Astrocyte (in vitro differentiated cells and primary cell): ENCODE results near the gene GINS2. TPM values are rescaled to one million over a fixed set of nuclear protein-coding genes. Genes with fewer than 3 reads are reported as not detected.

ENCODE experiments used
- DNase-seq: peaks from one replicate; pipeline ENCODE4 v3.0.0-alpha.2; 2010; ENCODE audit warnings: low read depth
- FAIRE-seq: peaks from 2 replicates; lab custom pipeline; 2011; peaks lifted over from hg19 to GRCh38; lab: Jason Lieb, UNC
- H2AFZ ChIP-seq: 2 replicates; pipeline ENCODE4 v1.6.0; 2012; ENCODE audit warnings: low read depth, low read length, inconsistent platforms
- H3K27ac ChIP-seq: 2 replicates; pipeline ENCODE4 v1.5.1; 2011; ENCODE audit warnings: low read depth, low read length, inconsistent platforms
- H3K27me3 ChIP-seq: 2 replicates; pipeline ENCODE4 v1.6.0; 2011; ENCODE audit warnings: low read length, inconsistent platforms; ENCODE audit not compliant: insufficient read depth
- H3K36me3 ChIP-seq: 2 replicates; pipeline ENCODE4 v1.5.1; 2011; ENCODE audit warnings: low read length, inconsistent platforms; ENCODE audit not compliant: insufficient read depth
- H3K4me1 ChIP-seq: 2 replicates; pipeline ENCODE4 v1.5.1; 2011; ENCODE audit warnings: low read length, inconsistent platforms; ENCODE audit not compliant: insufficient read depth
- H3K4me2 ChIP-seq: 2 replicates; pipeline ENCODE4 v1.6.0; 2012; ENCODE audit warnings: low read length, inconsistent platforms
- H3K4me3 ChIP-seq: 2 replicates; pipeline ENCODE4 v1.5.1; 2011; ENCODE audit warnings: low read depth, mild to moderate bottlenecking, low read length, inconsistent platforms; ENCODE audit not compliant: insufficient read depth
- H3K79me2 ChIP-seq: 2 replicates; pipeline ENCODE4 v1.6.0; 2012; ENCODE audit warnings: mild to moderate bottlenecking, low read length, inconsistent platforms; ENCODE audit not compliant: insufficient read depth
- H3K9ac ChIP-seq: 2 replicates; pipeline ENCODE4 v1.6.0; 2012; ENCODE audit warnings: mild to moderate bottlenecking, low read length, inconsistent platforms
- H3K9me3 ChIP-seq: 2 replicates; pipeline ENCODE4 v1.5.1; 2012; ENCODE audit warnings: low read depth, mild to moderate bottlenecking, low read length, inconsistent platforms; ENCODE audit not compliant: insufficient read depth
- H4K20me1 ChIP-seq: 2 replicates; pipeline ENCODE4 v1.6.0; 2012; ENCODE audit warnings: low read length, inconsistent platforms; ENCODE audit not compliant: insufficient read depth
- H3K27ac Mint-ChIP-seq: one replicate; pipeline ENCODE4 v1.8.0; 2021; ENCODE audit warnings: mild to moderate bottlenecking, mixed read lengths; ENCODE audit not compliant: unreplicated experiment
- H3K27me3 Mint-ChIP-seq: one replicate; pipeline ENCODE4 v1.8.0; 2021; ENCODE audit warnings: low read depth, mixed read lengths; ENCODE audit not compliant: unreplicated experiment
- H3K36me3 Mint-ChIP-seq: one replicate; pipeline ENCODE4 v1.8.0; 2021; ENCODE audit warnings: low read depth, mixed read lengths; ENCODE audit not compliant: unreplicated experiment
- H3K4me1 Mint-ChIP-seq: one replicate; pipeline ENCODE4 v1.8.0; 2021; ENCODE audit warnings: low read depth, mixed read lengths; ENCODE audit not compliant: unreplicated experiment
- H3K4me3 Mint-ChIP-seq: one replicate; pipeline ENCODE4 v1.8.0; 2021; ENCODE audit warnings: mild to moderate bottlenecking, moderate library complexity, mixed read lengths; ENCODE audit not compliant: unreplicated experiment
- H3K9me3 Mint-ChIP-seq: one replicate; pipeline ENCODE4 v1.8.0; 2021; ENCODE audit warnings: mild to moderate bottlenecking, mixed read lengths; ENCODE audit not compliant: unreplicated experiment
- EZH2 ChIP-seq: IDR thresholded peaks from 2 replicates; pipeline ENCODE4 v1.6.1; 2012; ENCODE audit warnings: mild to moderate bottlenecking, low read length, inconsistent platforms; ENCODE audit not compliant: insufficient read depth
- total RNA-seq: library from RNA; stranded (reverse); gene quantifications from 2 replicates; pipeline ENCODE4 v1.2.1, GENCODE V29; 2021
- TF ChIP-seq, protein P1 (sequence below): IDR thresholded peaks from 2 replicates; pipeline ENCODE4 v1.5.1; 2011; ENCODE audit warnings: low read depth, mild to moderate bottlenecking, inconsistent platforms, low read length, moderate library complexity; ENCODE audit not compliant: insufficient read depth

GINS2 gene
- total RNA-seq, 1 donor from 2014 or later, result 3.4 TPM

DNA sequence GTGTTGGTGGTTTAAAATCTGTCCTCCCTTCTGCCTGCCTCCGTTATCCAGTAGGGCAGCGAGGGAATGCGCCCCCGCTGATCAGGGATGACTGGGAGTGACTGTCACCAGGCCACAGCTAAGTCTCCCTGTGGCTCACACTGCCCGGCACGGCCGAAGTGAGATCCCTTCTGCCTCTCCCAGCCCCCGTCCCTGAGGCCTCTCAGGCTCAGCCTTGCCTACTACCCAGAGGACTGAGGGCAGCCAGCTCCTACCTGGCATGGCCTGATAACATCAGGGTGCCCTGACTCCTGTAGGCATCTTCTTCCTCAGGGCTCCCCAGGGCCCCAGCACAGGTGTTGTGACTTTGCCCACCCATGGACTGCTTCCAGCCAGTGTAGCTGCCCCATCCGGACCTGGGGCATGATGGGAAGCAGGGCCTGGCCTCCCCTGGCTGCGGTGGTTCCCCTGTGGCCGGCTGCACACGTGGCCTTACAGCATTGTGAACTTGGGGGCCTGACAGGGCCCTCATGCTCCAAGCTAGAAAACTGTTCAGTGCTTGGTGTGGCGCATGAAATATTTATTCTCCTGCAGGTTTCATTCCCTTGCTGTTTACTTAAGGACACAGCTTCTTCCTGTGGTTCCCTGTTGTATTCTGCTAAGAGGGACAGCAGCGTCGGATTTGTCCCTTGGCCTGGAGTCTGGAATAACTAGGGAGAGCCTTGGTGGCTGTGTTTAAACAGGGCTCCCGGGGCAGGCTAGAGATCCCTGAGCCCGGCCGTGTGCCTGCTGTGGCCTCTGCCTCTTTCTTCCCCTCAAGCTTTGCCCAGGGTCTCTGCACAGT is 30.0 kb downstream of the GINS2 start:
- Histone ChIP-seq H3K4me2 (no peak overlapping the region), H3K9me3 (no peaks in the 10 kb centered on the region), H3K79me2 (no peaks in the 10 kb centered on the region), H2AFZ (no peak overlapping the region), H3K27ac (no peak overlapping the region), H4K20me1 (peaks cover 26% of the 10 kb centered on the region), H3K36me3 (peaks cover 6% of the 10 kb centered on the region), H3K9ac (no peak overlapping the region), H3K4me3 (no peak overlapping the region), H3K27me3 (no peaks in the 10 kb centered on the region), H3K4me1 (no peaks in the 10 kb centered on the region)
- Mint-ChIP-seq H3K27me3 (no peaks in the 10 kb centered on the region), H3K4me1 (no peaks in the 10 kb centered on the region), H3K9me3 (no peaks in the 10 kb centered on the region), H3K36me3 (peaks cover 14% of the 10 kb centered on the region), H3K27ac (no peak overlapping the region), H3K4me3 (no peak overlapping the region)
- DNase-seq, result no peak
- no peak for TF ChIP-seq EZH2
- TF ChIP-seq, protein P1, sequence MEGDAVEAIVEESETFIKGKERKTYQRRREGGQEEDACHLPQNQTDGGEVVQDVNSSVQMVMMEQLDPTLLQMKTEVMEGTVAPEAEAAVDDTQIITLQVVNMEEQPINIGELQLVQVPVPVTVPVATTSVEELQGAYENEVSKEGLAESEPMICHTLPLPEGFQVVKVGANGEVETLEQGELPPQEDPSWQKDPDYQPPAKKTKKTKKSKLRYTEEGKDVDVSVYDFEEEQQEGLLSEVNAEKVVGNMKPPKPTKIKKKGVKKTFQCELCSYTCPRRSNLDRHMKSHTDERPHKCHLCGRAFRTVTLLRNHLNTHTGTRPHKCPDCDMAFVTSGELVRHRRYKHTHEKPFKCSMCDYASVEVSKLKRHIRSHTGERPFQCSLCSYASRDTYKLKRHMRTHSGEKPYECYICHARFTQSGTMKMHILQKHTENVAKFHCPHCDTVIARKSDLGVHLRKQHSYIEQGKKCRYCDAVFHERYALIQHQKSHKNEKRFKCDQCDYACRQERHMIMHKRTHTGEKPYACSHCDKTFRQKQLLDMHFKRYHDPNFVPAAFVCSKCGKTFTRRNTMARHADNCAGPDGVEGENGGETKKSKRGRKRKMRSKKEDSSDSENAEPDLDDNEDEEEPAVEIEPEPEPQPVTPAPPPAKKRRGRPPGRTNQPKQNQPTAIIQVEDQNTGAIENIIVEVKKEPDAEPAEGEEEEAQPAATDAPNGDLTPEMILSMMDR, result no peak
- no peak for FAIRE-seq

DNA sequence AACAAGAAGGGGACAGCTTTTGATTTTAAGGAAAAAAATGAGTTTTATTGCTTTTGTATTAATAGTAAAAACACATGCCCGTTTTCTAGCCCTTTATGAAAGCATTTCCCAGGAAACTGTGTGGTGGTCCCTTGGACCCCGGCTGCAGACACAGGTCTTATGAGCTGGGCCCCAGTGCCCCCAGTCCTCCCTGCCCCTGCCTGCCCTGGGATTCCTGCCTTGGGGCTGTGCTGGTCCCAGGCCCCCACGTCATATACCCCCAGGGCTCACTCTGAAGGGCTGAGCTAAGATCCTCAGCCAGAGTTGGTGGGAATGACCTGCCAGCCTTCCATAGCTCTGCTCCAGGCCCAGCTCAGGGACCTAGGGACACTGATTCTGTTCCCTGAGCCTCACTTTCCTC is 30.8 kb downstream of the GINS2 start:
- Histone ChIP-seq H3K4me3 (no peak overlapping the region), H3K9me3 (no peaks in the 10 kb centered on the region), H3K27ac (no peak overlapping the region), H2AFZ (no peak overlapping the region), H3K4me1 (peaks cover 4% of the 10 kb centered on the region), H3K79me2 (no peaks in the 10 kb centered on the region), H3K27me3 (no peaks in the 10 kb centered on the region), H4K20me1 (peaks cover 32% of the 10 kb centered on the region), H3K36me3 (peaks cover 6% of the 10 kb centered on the region), H3K4me2 (no peak overlapping the region), H3K9ac (no peak overlapping the region)
- no peaks in the 10 kb centered on the region for H3K27me3 Mint-ChIP-seq
- H3K4me3 Mint-ChIP-seq, result no peak overlapping the region
- no peak for TF ChIP-seq EZH2
- TF ChIP-seq, protein P1, result no peak
- peaks cover 12% of the 10 kb centered on the region for H3K36me3 Mint-ChIP-seq
- no peaks in the 10 kb centered on the region for H3K4me1 Mint-ChIP-seq
- H3K9me3 Mint-ChIP-seq, result no peaks in the 10 kb centered on the region
- FAIRE-seq, result no peak
- no peak overlapping the region for H3K27ac Mint-ChIP-seq
- no peak for DNase-seq

- H3K4me1 Mint-ChIP-seq, result no peaks in the 10 kb centered on the region
- Histone ChIP-seq H3K36me3 (peaks cover 6% of the 10 kb centered on the region), H3K27ac (no peak overlapping the region), H3K9me3 (no peaks in the 10 kb centered on the region), H3K4me2 (no peak overlapping the region), H3K9ac (no peak overlapping the region), H3K4me3 (no peak overlapping the region), H2AFZ (no peak overlapping the region), H3K27me3 (no peaks in the 10 kb centered on the region), H4K20me1 (peaks cover 28% of the 10 kb centered on the region), H3K4me1 (peaks cover 9% of the 10 kb centered on the region), H3K79me2 (no peaks in the 10 kb centered on the region)
- TF ChIP-seq EZH2, result no peak
- TF ChIP-seq, protein P1, result no peak
- no peak overlapping the region for H3K4me3 Mint-ChIP-seq
- no peak for FAIRE-seq
- peaks cover 7% of the 10 kb centered on the region for H3K36me3 Mint-ChIP-seq
- no peaks in the 10 kb centered on the region for H3K9me3 Mint-ChIP-seq
- no peak for DNase-seq
- H3K27me3 Mint-ChIP-seq, result no peaks in the 10 kb centered on the region
- H3K27ac Mint-ChIP-seq, result no peak overlapping the region
Observed at GRCh38 chr16:85657267-85657650, 31.5 kb downstream of the GINS2 start.
